HUES64 (cell line): ENCODE measurements around the gene ZSWIM7.

ENCODE experiments used
- H3K27ac ChIP-seq: 2 replicates; pipeline ENCODE4 v1.7.0; 2013; ENCODE audit warnings: low read depth, low read length, inconsistent platforms
- H3K27me3 ChIP-seq: 2 replicates; pipeline ENCODE4 v1.6.1; 2013; ENCODE audit warnings: mild to moderate bottlenecking, low read length; ENCODE audit not compliant: insufficient read depth
- H3K36me3 ChIP-seq: 2 replicates; pipeline ENCODE4 v1.6.1; 2013; ENCODE audit warnings: mild to moderate bottlenecking, low read length; ENCODE audit not compliant: insufficient read depth
- H3K4me1 ChIP-seq: 2 replicates; pipeline ENCODE4 v1.6.1; 2013; ENCODE audit warnings: mild to moderate bottlenecking, low read length, moderate library complexity; ENCODE audit not compliant: insufficient read depth
- H3K4me3 ChIP-seq: 2 replicates; pipeline ENCODE4 v1.5.1; 2013; ENCODE audit warnings: mild to moderate bottlenecking, low read length, moderate library complexity
- H3K9ac ChIP-seq: 2 replicates; pipeline ENCODE4 v1.6.1; 2013; ENCODE audit warnings: mild to moderate bottlenecking, low read depth, low read length
- H3K9me3 ChIP-seq: 2 replicates; pipeline ENCODE4 v1.6.1; 2013; ENCODE audit warnings: low read depth, low read length; ENCODE audit not compliant: insufficient read depth
- WGBS: fragments of 150-250, 120-280 bp; methylation state at CpG from one replicate; pipeline ENCODE4 v1.1.7; 2013; ENCODE audit warnings: missing lambda C conversion rate; 5-methylcytosine and 5-hydroxymethylcytosine counted together

Gene ZSWIM7

DNA sequence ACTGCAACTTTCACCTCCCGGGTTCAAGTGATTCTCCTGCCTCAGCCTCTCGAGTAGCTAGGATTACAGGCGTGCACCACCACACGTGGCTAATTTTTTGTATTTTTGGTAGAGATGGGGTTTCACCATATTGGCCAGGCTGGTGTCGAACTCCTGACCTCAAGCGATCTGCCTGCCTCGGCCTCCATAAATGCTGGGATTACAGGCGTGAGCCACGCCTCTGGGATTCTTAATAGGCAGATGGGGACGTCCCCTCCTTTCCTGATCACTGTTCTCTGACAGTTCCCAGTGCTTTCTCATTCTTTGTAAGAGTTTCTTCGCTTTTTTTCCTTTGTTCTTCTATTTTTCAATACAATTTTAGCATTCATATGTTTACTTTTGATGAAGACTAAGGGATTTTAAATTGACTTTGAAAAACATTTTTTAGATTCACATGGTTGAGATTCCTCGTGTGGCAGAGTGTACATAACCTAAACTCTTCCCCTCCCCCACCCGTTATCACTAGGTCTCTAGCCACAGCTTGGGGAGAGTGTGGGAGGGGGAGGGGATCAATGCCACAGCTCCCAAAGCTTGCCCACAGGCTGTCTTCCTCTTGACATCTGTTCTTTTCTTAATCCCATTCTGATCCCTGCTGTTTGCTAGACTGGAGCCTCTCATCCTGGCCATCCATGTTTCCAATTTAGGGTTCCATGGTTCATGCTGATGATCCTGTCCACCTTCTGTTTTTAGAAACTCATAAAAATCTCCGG is 43.5 kb downstream of the ZSWIM7 start:
- no peak overlapping the region for H3K9ac ChIP-seq
- peaks cover 16% of the 10 kb centered on the region for H3K4me1 ChIP-seq
- no peak overlapping the region for H3K27ac ChIP-seq

GRCh38 chr17:15954222-15954621 is 45.3 kb downstream of the ZSWIM7 start:
- Histone ChIP-seq H3K27me3 (no peaks in the 10 kb centered on the region), H3K9ac (no peak overlapping the region), H3K9me3 (no peaks in the 10 kb centered on the region), H3K36me3 (no peaks in the 10 kb centered on the region), H3K4me3 (no peak overlapping the region), H3K27ac (no peak overlapping the region), H3K4me1 (peaks cover 15% of the 10 kb centered on the region)
- 94% methylated on average over 5 of the region's 5 CpGs for WGBS

More for the DNA sequence above, 43.5 kb downstream of the ZSWIM7 start:
- Histone ChIP-seq H3K36me3 (no peaks in the 10 kb centered on the region), H3K4me3 (no peak overlapping the region), H3K9me3 (no peaks in the 10 kb centered on the region), H3K27me3 (no peaks in the 10 kb centered on the region)
- 91% methylated on average over 10 of the region's 14 CpGs for WGBS

DNA sequence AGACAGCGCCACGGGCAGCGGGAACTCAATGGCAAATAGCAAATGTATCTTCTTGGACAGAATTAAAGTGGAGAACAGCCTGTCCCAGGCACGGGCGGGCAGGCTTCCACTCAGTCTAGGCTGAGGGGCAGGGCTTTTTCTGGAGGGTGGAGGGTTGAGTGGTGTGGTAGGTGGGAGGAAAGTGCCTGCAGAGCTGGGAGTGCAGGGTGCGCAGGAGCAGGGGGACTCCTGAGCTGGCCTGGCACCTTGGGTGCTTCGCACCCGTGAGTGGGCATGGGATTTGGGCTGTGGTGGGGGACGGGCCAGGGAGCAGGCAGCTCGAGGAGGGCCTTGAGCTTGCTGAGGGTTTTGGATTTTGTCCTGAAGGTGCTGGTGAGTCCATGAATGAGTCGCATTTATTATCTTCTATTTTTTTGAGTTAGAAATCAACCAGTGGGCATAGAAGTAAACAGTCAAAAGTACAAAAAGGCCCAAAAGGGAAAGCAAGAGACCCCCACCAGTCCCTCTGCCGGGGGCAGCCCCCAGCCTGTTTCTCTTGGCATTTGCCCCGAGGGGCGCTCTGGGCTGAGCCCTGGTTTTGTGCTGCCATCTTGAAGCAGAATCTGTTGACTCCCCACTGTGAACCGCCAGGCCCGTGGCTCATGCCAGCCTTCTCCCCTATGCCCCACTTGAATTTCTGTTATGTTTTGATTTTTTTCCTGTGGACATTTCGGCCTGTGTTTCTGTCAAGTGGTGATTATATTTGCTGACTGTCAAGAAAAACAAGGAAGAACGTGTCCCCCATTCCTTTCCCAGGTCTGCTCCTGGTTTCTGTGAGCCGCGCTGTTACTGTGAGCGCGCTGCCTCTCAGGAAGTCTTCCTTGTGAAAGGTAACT is 46.4 kb downstream of the ZSWIM7 start:
- H3K9ac ChIP-seq, result no peak overlapping the region
- peaks cover 6% of the 10 kb centered on the region for H3K4me1 ChIP-seq
- no peak overlapping the region for H3K4me3 ChIP-seq
- H3K9me3 ChIP-seq, result no peaks in the 10 kb centered on the region
- H3K27me3 ChIP-seq, result no peaks in the 10 kb centered on the region
- H3K27ac ChIP-seq, result no peak overlapping the region
- H3K36me3 ChIP-seq, result no peaks in the 10 kb centered on the region
- WGBS, result 80% methylated on average over 22 of the region's 22 CpGs

DNA sequence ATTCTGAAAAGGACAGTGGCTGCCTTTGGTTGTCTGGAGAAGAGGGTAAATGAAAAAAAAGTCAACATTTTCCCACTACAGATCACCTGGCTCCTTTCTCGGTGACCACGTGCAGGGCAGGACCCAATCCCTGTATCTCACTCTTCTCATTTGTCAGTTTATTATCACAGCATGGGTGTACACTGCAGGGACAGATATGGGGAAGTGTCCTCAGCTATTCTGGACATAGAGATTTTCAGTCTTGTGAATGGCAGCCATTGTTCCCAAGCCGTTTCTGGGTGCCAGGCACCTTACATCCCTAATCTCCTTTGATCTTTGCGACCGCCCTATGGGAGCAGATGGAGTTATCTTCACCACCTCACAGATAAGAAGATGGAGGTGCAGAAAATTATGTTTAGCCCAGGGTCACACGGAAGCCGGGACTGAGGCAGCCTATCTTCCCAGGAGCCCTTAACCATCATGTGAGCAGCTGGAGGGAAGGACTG is 47.4 kb downstream of the ZSWIM7 start:
- no peak overlapping the region for H3K9ac ChIP-seq
- peaks cover 6% of the 10 kb centered on the region for H3K4me1 ChIP-seq
- H3K36me3 ChIP-seq, result no peaks in the 10 kb centered on the region
- H3K27me3 ChIP-seq, result peaks cover 7% of the 10 kb centered on the region
- H3K27ac ChIP-seq, result no peak overlapping the region
- no peak overlapping the region for H3K4me3 ChIP-seq
- 94% methylated on average over 7 of the region's 7 CpGs for WGBS
- H3K9me3 ChIP-seq, result no peaks in the 10 kb centered on the region

DNA sequence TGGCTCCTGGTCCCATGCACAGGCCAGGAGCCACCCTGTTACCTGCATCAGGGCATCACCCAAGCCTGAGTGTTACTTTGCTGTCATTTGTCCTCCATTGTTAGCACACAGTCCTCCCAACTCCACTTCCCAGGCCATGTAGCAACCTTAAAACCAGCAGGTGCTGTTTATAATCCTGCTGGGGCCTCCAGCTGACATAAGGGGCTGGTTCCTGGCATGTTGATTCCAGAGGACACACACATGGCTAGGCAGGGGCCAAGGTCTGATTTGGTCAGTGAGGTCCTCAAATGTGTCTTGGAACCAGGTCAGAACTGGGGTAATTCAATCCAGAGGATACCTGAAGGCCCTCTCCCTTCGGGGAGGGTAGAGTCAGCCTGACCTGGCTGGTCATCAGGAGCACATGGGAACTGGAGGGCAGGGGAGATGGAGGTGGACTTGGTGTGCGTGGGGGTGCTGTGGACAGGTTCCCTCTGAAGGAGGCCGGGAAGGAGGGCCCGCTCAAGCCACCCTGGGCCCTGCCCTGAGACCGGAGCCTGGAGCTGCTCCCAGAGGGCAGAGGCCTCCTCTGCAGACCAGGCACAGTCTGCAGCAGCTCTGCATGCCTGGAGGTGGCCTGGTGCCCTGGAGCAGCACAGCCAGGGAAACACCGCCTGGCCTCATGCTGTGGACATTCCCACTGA is 48.0 kb downstream of the ZSWIM7 start:
- WGBS, result 91% methylated on average over 6 of the region's 6 CpGs
- Histone ChIP-seq H3K27me3 (peaks cover 13% of the 10 kb centered on the region), H3K27ac (no peak overlapping the region), H3K9ac (no peak overlapping the region), H3K4me1 (peaks cover 6% of the 10 kb centered on the region), H3K9me3 (no peaks in the 10 kb centered on the region), H3K36me3 (no peaks in the 10 kb centered on the region), H3K4me3 (no peak overlapping the region)

- Histone ChIP-seq H3K4me1 (peaks cover 5% of the 10 kb centered on the region; the same call in 1 of the 2 replicates), H3K27ac (no peak overlapping the region), H3K4me3 (no peak overlapping the region), H3K9me3 (no peaks in the 10 kb centered on the region), H3K9ac (no peak overlapping the region), H3K36me3 (no peaks in the 10 kb centered on the region), H3K27me3 (peaks cover 47% of the 10 kb centered on the region)
- 91% methylated on average over 10 of the region's 16 CpGs for WGBS
These were observed 51.3 kb downstream of the ZSWIM7 start for GRCh38 chr17:15947976-15948752.

DNA sequence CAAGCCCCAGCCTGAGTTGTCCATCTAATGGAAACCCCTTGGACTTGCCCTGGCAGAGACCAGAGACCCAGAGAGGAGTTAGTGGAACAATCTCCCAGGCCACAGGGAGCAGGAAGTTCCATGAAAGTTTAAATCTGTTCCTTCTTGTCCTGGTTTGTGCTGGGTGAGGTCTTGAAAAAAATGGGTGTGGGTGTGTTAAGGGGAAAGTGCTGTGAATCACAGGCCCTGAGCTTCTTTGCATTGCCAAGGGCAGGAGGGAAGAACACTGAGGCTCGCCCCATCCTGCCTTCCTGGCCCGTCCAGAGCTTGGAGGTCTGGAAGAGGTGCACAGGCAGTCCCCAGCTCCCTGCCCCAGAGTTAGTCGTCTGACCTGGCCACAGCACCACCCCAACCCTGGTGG is 52.2 kb downstream of the ZSWIM7 start:
- H3K9ac ChIP-seq, result no peak overlapping the region
- WGBS, result 76% methylated on average over 3 of the region's 3 CpGs

DNA sequence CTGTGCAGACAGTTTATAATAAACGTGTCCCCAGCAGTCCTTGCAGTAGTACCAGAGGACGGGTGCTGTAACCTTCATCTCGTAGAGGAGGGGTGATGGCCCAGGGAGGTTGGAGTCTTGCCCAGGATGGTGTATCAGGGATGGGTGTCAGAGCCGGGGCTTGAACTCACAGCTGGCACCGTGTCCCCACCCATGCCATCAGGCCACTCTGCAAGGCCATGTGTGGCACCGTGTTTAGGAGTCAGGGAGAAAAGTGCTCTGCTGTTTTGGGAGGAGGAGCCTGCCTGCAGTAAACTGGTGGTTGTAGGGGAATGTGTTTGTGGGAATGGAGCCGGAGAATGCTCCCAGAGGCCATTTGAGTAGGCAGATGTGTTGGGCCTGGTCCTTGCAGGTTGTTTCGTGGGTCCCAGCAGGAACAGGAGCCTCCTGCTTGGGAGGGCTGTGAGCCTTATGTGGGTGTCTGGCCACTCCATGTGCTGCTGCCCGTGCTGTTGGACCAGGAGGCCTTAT is 52.8 kb downstream of the ZSWIM7 start:
- Histone ChIP-seq H3K4me1 (peaks cover 5% of the 10 kb centered on the region; the same call in 1 of the 2 replicates), H3K27ac (no peak overlapping the region), H3K4me3 (no peak overlapping the region; the same call in 1 of the 2 replicates), H3K36me3 (no peaks in the 10 kb centered on the region), H3K9ac (no peak overlapping the region), H3K27me3 (peaks cover 52% of the 10 kb centered on the region), H3K9me3 (no peaks in the 10 kb centered on the region)
- WGBS, result 85% methylated on average over 9 of the region's 9 CpGs

More for the DNA sequence above, 52.2 kb downstream of the ZSWIM7 start:
- Histone ChIP-seq H3K27me3 (peaks cover 52% of the 10 kb centered on the region), H3K27ac (no peak overlapping the region), H3K9me3 (no peaks in the 10 kb centered on the region), H3K4me3 (no peak overlapping the region), H3K36me3 (no peaks in the 10 kb centered on the region), H3K4me1 (peaks cover 5% of the 10 kb centered on the region; the same call in 1 of the 2 replicates)

DNA sequence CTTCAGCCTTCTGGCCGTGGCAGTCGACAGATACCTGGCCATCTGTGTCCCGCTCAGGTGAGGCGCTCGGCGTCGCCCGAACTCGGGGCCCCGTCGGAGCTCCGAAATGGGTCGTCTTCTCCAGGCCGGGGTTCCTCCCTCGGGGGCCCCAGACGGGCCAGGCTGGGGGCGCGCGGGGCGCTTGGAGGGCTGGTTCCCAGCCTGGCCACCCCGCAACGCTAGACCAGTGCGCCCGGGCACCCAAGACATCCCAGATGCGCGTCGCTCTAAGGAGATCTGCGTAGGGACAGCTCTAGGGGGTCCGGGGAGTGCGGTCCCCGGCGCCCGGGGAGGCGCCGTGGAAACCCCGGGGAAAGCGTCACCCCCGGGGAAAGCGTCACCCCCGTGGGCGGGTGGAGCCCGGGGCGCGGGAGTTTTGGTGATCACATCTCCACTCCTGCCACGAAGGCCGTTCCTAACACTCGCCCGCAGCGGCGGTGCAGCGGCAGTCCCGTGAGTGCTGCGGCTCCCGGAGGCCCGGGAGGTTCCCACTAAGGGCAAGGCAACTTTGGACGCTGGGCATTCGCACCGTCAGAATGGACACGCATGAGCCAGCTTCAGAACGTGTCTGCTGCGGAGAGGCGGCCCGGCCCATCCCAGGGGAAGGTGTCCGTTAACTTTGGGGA is 53.8 kb downstream of the ZSWIM7 start:
- Histone ChIP-seq H3K4me3 (peak overlapping the region; percentile 78), H3K27me3 (peaks cover 52% of the 10 kb centered on the region), H3K36me3 (no peaks in the 10 kb centered on the region), H3K27ac (no peak overlapping the region), H3K4me1 (peaks cover 5% of the 10 kb centered on the region; the same call in 1 of the 2 replicates), H3K9me3 (no peaks in the 10 kb centered on the region), H3K9ac (peak overlapping the region; percentile 65)
- 5% methylated on average over 64 of the region's 64 CpGs for WGBS
